Natural killer cell (primary cell): ENCODE data around the gene MPZL1. TPM values are rescaled to one million over a fixed set of nuclear protein-coding genes. Genes with fewer than 3 reads are reported as not detected.

Experiments used
- ATAC-seq, 3 donors: fragments of 150-1000 bp in 2 of 3; fragments of 200-7000 bp in 1 of 3; cut with Tn5 transposase; 1 replicate in 1 of 3; 2 replicates in 2 of 3; pipeline ENCODE4 v1.10.0; 2021; ENCODE audit warnings: mild to moderate bottlenecking in 2 of 3, moderate library complexity in 2 of 3
- DNase-seq, 2 donors: peaks; one replicate each; pipeline versions ENCODE4 v3.0.0 to v3.0.0-alpha.2; 2013 to 2021; ENCODE audit warnings: mixed read lengths in 1 of 2
- H3K27ac ChIP-seq: one replicate; pipeline ENCODE4 v1.5.1; 2013; ENCODE audit warnings: mild to moderate bottlenecking, low read length
- H3K27me3 ChIP-seq: one replicate; pipeline ENCODE4 v1.6.1; 2013; ENCODE audit warnings: low read length; ENCODE audit not compliant: control insufficient read depth, insufficient read depth
- H3K36me3 ChIP-seq: one replicate; pipeline ENCODE4 v1.6.1; 2013; ENCODE audit warnings: low read length; ENCODE audit not compliant: control insufficient read depth, insufficient read depth
- H3K4me1 ChIP-seq: one replicate; pipeline ENCODE4 v1.6.1; 2013; ENCODE audit warnings: low read length; ENCODE audit not compliant: control insufficient read depth, insufficient read depth
- H3K4me3 ChIP-seq: one replicate; pipeline ENCODE4 v1.5.1; 2013; ENCODE audit warnings: low read length
- H3K9me3 ChIP-seq: one replicate; pipeline ENCODE4 v1.6.1; 2013; ENCODE audit warnings: low read length; ENCODE audit not compliant: control insufficient read depth, insufficient read depth
- H3K27ac Mint-ChIP-seq, 2 donors: one replicate each; pipeline ENCODE4 v1.8.0; 2022; ENCODE audit warnings: mild to moderate bottlenecking in 2 of 2, mixed read lengths in 2 of 2, moderate library complexity in 1 of 2
- H3K27me3 Mint-ChIP-seq, 2 donors: one replicate each; pipeline ENCODE4 v1.8.0; 2022; ENCODE audit warnings: low read depth in 2 of 2, mixed read lengths in 2 of 2
- H3K36me3 Mint-ChIP-seq: one replicate; pipeline ENCODE4 v1.8.0; 2022; ENCODE audit warnings: mixed read lengths
- H3K4me1 Mint-ChIP-seq, 2 donors: one replicate each; pipeline ENCODE4 v1.8.0; 2022; ENCODE audit warnings: mixed read lengths in 2 of 2
- H3K4me3 Mint-ChIP-seq: one replicate; pipeline ENCODE4 v1.8.0; 2022; ENCODE audit warnings: mild to moderate bottlenecking, moderate library complexity, mixed read lengths
- H3K9me3 Mint-ChIP-seq, 2 donors: one replicate each; pipeline ENCODE4 v1.8.0; 2022; ENCODE audit warnings: mixed read lengths in 2 of 2
- WGBS: methylation state at CpG from one replicate; pipeline ENCODE4 v1.1.7; 2013; ENCODE audit warnings: missing lambda C conversion rate; ENCODE audit not compliant: insufficient coverage; 5-methylcytosine and 5-hydroxymethylcytosine counted together
- intact Hi-C: fragments of 100-400 bp; cut with micrococcal nuclease; formaldehyde crosslinking; loops from one replicate; pipeline ENCODE4 v1.14.2; 2022
- total RNA-seq, 4 donors: library from RNA; stranded (reverse); fragments of 120-200 nt in 1 of 4; gene quantifications; one replicate each; pipeline versions ENCODE4 v1.2.3 to v1.2.4, GENCODE V29; 2013 to 2022
- TF ChIP-seq, protein P1 (sequence below): fragments of 200-600 bp; IDR thresholded peaks from one replicate; pipeline ENCODE4 v1.8.0; 2022; ENCODE audit warnings: antibody characterized with exemption

The MPZL1 gene
- total RNA-seq, 3 donors from 2014 or later (not counting 1 experiment from before 2014, with no cell fraction given): 3.4 to 4.6 (median 4.0) TPM

DNA sequence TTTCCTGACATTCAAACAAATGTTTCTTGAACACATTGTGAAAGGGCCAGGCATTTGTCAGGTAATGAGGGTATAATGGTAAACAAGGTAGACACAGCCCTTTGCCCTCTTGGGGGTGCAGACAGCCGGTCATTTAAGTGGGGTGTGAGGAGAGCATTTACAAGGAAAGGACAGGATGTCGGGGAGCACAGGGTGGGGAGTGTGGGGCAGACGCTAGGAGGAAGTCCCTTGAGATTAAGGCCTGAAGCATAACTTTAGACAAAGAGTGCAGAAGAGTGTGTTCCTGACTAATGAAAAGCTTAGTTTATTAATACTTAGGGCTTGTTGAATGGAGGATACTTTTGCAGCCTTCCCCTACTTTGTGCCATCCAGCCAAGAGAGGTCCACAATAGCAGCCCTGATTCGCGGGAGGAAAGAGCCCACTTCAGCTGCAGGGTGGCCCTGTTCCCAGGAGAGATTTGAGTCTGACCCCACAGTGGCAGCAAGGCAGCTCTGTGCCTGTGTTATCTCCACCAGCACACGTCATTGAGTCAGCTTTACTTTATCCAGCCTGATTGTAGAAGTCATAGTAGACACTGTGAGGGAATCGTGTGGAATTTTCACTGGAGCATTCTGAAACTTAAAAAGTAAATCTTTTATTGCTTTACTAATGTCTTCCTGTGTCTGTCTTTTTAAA is 35.1 kb downstream of the MPZL1 start:
- no peaks in the 10 kb centered on the region for H3K36me3 Mint-ChIP-seq
- H3K4me1 ChIP-seq: peaks cover 11% of the 10 kb centered on the region
- TF ChIP-seq, protein P1, sequence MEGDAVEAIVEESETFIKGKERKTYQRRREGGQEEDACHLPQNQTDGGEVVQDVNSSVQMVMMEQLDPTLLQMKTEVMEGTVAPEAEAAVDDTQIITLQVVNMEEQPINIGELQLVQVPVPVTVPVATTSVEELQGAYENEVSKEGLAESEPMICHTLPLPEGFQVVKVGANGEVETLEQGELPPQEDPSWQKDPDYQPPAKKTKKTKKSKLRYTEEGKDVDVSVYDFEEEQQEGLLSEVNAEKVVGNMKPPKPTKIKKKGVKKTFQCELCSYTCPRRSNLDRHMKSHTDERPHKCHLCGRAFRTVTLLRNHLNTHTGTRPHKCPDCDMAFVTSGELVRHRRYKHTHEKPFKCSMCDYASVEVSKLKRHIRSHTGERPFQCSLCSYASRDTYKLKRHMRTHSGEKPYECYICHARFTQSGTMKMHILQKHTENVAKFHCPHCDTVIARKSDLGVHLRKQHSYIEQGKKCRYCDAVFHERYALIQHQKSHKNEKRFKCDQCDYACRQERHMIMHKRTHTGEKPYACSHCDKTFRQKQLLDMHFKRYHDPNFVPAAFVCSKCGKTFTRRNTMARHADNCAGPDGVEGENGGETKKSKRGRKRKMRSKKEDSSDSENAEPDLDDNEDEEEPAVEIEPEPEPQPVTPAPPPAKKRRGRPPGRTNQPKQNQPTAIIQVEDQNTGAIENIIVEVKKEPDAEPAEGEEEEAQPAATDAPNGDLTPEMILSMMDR: no peak
- no peak overlapping the region for H3K4me3 Mint-ChIP-seq
- intact Hi-C loops: no loop called here
- H3K27me3 ChIP-seq: no peaks in the 10 kb centered on the region
- no peak for ATAC-seq
- no peak overlapping the region for H3K27ac Mint-ChIP-seq
- H3K9me3 Mint-ChIP-seq: no peaks in the 10 kb centered on the region
- peaks cover 8 to 17% of the 10 kb centered on the region in 2 donors for H3K4me1 Mint-ChIP-seq
- no peak overlapping the region for H3K27ac ChIP-seq
- no peaks in the 10 kb centered on the region for H3K9me3 ChIP-seq
- no peak overlapping the region for H3K4me3 ChIP-seq
- H3K36me3 ChIP-seq: no peaks in the 10 kb centered on the region
- DNase-seq: no peak
- H3K27me3 Mint-ChIP-seq: peaks cover 0 to 3% of the 10 kb centered on the region in 2 donors
- WGBS: 66% methylated on average over 6 of the region's 7 CpGs

DNA sequence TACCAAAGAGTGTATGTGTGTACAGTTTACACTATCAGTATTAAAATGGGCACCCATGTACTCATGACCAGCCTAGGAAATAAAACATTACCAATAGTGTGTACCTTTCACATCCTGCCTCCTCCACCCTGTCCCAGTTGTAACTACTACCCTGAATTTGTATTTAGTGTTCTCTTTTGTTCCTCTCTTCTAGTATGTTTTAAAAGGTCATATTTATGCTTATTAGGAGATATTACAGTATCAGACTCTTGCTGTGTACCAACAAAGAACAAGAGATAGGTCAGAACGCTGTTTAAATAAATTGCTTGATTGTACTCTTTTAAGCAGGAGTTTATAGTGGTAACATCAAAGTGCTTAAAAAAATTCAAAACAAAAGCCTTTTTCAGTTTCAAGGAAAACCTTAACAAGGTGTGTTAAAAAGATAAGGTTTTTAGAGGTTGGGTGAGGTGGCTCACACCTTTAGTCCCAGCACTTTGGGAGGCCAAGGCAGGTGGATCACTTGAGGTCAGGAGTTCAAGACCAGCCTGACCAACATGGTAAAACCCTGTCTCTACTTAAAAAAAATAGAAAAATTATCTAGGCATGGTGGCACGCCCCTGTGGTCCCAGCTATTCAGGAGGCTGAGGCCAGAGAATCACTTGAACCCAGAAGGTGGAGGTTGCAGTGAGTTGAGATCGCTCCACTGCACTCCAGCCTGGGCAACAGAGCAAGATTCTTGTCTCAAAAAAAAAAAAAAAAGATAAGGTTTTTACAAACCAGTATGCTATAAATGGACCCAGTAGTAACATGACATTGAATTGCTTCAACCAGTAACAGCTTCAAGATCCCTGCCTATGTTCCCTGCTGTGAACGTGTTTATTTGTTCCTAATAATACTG is 35.9 kb downstream of the MPZL1 start:
- ATAC-seq (no peak), DNase-seq (no peak)
- H3K27ac Mint-ChIP-seq: no peak overlapping the region

DNA sequence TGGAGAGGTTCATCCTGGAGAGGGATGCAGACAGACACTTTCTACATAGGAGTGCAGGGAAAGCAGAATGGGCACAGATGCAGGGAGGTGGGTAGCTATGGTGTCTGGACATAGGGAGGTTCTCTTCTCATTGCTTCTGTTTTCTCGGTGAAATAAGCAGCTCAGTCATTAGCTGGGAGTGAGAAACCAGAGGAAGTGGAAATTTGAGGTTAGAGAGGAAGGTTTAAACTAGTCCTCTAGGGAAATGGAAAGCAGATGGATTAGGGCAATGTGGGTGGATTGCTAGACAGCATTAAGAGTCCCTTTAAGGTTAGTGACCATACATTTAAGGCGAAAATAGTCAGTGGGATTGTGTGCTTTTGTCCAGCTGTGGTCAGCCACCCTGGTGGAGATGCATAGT is 39.6 kb downstream of the MPZL1 start:
- 42% methylated on average over 2 of the region's 2 CpGs for WGBS
- Mint-ChIP-seq H3K27me3 (peaks cover 0 to 2% of the 10 kb centered on the region in 2 donors), H3K36me3 (no peaks in the 10 kb centered on the region), H3K9me3 (no peaks in the 10 kb centered on the region), H3K27ac (no peak overlapping the region), H3K4me1 (peaks cover 0 to 9% of the 10 kb centered on the region in 2 donors), H3K4me3 (no peak overlapping the region)
- ATAC-seq (no peak), DNase-seq (no peak)
- TF ChIP-seq, protein P1: no peak
- no peak overlapping the region for H3K27ac ChIP-seq
- intact Hi-C loops: no loop called here
- no peaks in the 10 kb centered on the region for H3K36me3 ChIP-seq
- no peaks in the 10 kb centered on the region for H3K9me3 ChIP-seq
- peaks cover 5% of the 10 kb centered on the region for H3K4me1 ChIP-seq
- H3K4me3 ChIP-seq: no peak overlapping the region
- no peaks in the 10 kb centered on the region for H3K27me3 ChIP-seq

More for the DNA sequence above, 35.9 kb downstream of the MPZL1 start:
- Histone ChIP-seq H3K27me3 (no peaks in the 10 kb centered on the region), H3K4me3 (no peak overlapping the region), H3K4me1 (peaks cover 16% of the 10 kb centered on the region), H3K9me3 (no peaks in the 10 kb centered on the region), H3K27ac (no peak overlapping the region), H3K36me3 (no peaks in the 10 kb centered on the region)
- WGBS: 84% methylated on average over 3 of the region's 4 CpGs
- Mint-ChIP-seq H3K27me3 (peaks cover 0 to 2% of the 10 kb centered on the region in 2 donors), H3K4me3 (no peak overlapping the region), H3K4me1 (peaks cover 7 to 16% of the 10 kb centered on the region in 2 donors), H3K9me3 (no peaks in the 10 kb centered on the region), H3K36me3 (no peaks in the 10 kb centered on the region)
- intact Hi-C loops: no loop called here
- TF ChIP-seq, protein P1: no peak
